Stimulated activated CD4-positive, alpha-beta T cell treated with anti-CD3 and anti-CD28 coated beads, Interleukin-1b, Interleukin-23, amount 100 ng/mL, for 48 hours (primary cell): ENCODE measurements around the gene TMEM259.

ENCODE experiments used
- DNase-seq: peaks from one replicate; pipeline ENCODE4 v3.0.0-alpha.2; 2020

TMEM259 gene

DNA sequence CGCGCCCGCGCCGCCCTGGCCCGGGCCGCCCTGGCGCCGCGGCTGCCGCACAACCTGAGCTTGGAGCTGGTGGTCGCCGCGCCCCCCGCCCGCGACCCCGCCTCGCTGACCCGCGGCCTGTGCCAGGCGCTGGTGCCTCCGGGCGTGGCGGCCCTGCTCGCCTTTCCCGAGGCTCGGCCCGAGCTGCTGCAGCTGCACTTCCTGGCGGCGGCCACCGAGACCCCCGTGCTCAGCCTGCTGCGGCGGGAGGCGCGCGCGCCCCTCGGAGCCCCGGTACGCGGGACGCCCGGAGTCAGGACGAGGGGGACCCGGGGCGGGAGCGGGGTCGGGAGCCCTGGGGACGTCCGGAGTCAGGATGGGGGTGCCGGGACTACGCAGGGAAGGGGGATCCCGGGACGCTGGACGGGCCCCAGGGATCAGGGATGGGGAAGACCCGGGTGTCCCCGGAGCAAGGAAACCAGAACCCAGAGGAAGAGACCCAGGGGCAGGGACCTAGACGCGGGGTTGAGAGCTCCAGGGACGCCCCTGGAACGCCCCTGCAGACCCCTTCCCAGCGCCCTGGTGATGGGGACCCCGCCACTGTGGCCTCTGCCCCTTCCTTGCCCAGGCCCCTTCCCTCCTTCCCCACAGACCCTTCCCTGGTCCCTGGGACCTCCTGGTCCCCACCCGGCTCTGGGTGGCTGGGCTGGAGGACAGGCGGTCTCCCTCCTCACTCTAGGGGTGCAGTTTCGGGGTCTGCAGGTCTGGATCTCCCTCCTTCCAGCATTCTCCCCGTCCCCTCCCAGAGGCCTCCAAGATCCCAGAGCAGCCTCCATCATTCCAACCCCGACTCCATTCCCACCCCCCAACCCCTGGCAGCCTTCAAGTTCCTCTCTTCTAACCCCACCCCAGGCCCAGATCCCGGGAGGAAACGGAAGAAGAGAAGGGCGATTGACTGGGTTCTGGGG is 20.1 kb downstream of the TMEM259 start:
- DNase-seq: no peak

DNA sequence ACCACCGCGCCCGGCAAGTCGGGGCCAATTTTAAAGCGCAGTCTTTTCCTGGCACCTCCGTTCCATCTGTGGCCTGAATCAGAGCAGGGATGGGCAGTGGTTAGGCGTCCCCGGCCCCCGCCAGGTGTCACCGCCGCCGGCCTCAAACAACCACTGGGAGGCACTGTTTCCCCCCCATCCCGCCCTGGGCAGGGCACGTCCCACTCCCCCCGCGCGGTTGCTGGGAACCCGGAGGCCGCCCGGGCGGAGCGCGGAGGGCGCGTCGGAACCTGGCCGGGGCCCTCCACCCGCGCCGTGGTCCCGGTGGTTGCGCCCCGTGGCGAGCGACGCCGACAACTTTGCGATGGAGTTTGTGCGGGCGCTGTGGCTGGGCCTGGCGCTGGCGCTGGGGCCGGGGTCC is 20.8 kb downstream of the TMEM259 start, which contains the start of gene GRIN3B:
GRIN3B (plus strand) TSS at position 325 of the 400 bp plus-strand sequence; CDS start at position 344, 19 bp downstream.
- DNase-seq: peak; percentile 69

DNA sequence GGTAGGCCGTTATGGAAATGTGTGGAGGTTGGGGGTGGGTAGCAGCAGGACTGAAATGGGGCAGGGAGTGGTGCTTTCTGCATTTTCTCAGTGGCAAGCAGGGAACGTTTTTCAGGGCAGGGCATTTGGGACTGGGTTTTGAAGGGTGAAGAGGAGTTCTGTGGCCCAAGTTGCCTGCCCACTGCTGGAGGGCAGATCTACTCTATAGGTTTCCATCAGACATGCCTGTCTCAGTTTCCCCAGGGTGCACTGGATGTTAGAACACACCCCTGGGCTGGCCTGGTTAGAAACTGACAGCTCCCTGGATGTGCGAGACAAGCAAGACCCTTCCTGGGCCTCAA is 21.6 kb downstream of the TMEM259 start:
- DNase-seq: no peak

DNA sequence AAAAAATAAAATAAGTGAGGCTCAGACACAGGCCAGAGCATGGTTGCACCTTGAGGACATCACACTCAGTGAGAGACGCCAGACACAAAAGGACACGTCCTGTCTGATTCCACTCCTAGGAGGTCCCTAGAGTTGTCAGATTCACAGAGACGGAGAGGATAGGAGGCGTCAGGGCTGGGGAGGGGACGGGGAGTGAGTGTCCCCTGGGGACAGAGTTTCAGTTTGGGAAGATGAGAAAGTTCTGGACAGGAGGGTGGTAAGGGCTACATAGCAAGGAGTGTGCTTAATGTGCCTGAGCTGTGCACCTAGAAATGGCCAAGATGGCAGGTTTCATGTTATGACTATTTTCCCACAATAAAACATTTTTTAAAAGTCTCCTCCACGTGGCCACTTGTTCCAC is 22.9 kb downstream of the TMEM259 start:
- DNase-seq: no peak

DNA sequence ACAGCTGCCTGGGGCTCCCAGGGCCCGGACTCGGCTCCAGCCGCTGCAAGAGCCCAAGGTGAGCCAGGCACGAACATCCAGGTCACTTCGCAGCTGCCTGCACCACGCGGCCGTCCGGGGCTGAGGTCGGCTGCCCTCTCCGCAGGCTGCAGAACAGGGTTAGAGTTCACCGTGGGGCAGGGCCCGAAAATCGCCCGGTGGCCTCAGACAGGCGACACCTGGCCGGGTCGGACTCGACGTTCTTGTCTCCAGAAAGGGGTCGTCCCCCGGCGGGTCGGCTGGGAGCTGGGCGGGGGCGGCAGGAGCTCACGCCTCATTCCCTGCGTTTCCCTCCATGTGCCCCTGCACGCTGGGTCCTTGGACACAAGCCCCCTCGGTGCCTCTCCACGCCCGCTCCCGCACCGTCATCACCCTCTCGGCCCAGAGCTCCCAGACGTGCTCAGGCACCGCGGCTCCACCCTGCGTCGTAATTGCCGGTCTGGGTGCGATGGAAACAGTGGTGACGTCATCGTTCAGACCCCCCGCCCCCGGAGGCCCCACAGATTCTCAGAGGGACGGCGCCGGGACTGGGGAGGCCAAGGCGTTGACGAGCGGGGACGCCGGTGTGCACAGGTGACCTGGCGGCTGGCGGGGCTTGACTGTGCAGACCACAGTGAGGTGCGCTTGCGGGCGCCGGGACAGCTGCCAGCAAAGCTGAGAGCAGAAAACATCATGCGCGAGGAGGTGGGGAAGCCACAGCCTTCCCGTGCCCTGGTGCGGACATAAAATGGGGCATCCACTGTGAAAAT is 24.7 kb downstream of the TMEM259 start:
- DNase-seq: peak; percentile 64

DNA sequence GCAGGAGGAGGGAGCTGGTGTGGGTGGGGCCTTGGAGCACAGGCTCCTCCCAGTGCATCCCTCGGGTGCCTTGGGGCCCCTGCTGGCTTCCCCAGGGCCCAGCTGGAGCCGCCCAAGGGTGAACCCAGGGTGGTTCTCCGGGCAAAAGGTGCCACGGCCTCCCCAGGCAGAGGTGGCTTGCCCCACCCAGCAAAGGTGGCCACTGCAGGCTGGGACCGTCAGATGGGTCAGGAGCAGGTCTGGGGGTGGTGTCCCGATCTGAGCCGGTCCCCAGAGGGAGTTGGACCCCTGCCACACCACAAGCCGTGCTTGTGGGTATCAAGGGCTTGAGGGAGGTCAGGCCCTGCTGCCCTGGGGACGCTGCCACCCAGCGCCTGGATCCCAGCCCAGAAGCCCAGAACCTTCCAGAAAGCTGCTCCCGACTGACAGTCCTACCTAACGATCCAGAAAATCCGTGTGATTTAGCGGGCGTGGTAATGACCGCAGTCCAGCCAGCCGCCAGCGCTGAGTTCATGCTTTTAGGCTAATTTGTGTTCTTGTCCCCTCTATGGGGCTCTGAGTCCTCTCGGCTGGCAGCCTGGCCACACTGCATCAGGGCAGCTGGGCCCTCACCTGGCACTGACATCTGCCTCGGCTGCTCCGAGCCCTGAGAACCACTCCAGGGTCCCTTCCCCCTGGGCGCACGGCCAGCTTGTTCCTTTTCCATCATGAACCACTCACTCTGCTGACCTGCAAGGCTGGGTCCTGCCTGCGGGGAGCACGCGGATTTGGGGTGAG is 25.7 kb downstream of the TMEM259 start:
- no peak for DNase-seq

DNA sequence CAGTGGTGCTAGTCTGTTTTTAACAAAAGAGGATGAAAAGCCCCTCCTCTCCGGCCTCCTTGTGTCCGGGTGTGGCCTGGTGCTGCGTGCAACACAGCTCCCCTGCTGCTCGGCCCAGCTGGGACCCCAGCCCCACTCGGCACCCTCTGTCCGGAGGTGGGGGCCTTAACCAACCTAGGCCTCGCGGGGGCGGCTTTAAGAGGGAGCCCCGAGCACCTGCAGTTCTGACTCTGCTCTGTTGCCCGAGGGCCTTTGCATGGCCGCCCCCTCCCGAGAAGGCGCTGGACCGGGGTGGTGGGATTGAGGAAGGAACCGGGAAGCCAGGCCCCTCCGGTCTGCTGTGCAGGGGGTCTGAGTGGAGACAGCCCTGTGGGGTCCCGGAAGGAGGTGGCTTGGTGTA is 26.4 kb downstream of the TMEM259 start:
- no peak for DNase-seq

DNA sequence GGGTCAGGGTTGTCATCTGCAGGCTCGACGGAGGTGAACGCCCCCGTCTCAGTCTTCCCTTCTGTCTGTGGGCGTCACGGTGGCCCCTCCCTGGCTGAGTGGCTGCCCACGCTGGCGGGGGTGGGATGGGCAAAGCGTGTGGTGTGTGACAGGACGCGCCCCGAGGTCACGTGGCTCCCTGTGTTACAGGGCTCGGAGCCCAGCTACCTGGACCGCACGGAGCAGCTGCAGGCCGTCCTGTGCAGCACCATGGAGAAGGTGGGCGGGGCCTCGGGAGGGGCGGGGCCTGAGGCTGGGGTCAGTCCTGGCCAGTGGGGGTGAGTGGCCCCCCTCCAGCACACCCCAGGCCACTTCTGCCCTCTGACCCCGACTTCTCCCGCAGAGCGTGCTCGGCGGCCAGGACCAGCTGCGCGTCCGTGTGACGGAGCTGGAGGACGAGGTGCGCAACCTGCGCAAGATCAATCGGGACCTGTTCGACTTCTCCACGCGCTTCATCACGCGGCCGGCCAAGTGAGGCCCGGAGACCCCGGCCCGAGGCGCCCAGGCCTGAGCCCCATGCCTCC is 27.0 kb downstream of the TMEM259 start:
- DNase-seq: no peak

DNA sequence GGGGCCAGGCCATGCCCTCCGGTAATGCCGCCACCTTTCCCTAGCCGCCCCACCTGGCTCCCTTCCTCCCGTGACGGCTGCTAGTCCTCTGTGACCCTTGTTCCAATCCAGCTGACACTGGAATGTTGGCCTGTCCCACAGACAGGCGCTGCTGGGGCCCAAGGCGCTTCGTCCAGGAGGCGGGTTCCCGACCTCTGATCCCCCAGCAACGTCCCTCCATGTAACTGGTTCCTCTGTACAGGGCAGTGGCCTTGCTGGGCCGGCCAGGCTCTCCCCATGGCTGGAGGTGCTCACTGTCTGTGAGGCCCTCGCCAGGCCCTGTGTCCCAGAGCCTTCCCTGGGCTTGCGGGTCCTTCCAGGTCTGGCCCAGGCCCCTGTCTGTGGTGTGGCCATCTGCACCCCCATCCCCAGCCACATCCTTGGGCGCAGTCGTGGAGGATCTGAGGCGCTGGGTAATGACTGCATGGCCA is 27.5 kb downstream of the TMEM259 start:
- no peak for DNase-seq

DNA sequence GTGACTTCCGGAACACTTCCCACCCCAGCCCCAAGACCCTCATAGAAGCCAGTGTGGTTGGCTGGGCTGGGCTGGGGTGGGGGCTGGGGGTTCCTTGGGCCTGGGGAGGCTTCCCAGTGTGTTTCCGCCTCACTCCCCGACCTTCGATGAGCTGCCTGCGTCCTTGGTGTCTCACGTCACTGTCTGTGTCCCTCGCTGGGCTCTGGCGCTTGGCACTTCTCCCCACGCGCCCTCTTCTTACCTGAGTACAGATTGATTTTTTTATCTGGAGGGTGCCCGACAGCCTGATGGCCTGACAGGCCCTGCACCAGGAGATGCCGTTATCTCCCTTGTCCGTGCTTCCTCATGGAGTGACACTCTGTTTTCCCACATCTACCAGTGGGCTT is 28.3 kb downstream of the TMEM259 start:
- DNase-seq: no peak

DNA sequence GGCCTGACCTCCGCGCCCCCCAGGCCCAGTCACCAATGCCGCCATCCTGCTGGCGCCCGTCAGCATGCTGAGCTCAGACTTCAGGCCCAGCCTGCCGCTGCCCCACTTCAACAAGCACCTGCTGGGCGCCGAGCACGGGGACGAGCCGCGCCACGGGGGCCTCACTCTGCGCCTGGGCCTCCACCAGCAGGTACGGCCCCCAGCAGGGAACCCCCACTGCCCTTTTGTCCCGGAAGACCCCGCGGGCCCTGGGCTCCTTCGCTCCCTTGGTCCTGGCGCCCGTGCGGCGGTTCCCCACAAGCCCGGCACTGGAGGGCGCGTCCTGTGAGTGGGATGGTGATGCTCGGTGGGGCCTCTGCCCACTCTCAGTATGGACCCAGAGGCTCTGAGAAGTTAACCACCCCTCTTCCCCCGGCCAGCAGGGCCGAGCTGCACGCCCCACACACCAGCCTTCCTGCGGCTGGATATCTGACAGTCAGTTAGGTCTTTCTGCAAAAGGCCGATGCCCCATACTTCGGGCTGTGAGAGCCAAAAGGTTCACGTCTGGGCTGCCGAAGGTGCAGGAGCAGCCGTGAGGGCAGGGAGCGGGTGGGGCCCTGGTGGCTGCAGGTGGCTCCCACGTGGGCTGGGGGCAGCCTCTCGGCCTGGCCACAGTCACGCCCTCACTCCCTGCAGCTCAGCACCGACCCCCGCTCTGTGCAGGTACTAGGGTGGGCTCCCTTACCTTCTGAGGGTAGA is 28.8 kb downstream of the TMEM259 start:
- no peak for DNase-seq

DNA sequence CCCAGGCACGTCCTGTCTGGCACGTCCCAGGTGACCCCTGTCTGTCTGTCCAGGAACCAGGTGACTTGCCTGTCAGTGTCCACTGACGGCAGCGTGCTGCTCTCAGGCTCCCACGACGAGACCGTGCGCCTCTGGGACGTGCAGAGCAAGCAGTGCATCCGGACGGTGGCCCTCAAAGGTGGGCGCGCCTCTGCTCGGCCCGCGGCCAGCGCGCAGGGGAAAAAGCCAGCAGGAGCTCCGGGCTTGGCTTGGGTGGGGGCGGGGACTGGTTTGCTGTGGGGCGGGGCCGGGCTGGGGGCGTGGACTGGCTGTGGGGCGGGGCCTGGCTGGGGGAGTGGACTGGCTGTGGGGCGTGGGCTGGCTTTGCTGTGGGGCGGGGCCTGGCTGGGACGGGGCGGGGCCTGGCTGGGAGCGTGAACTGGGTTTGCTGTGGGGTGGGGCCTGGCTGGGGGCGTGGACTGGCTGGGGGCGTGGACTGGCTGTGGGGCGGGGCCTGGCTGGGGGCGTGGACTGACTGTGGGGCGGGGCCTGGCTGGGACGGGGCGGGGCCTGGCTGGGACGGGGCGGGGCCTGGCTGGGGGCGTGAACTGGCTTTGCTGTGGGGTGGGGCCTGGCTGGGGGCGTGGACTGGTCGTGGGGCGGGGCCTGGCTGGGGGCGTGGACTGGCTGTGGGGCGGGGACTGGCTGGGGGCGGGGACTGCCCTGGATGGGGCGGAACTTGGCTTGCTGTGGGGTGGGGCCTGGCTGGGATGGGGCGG is 29.6 kb downstream of the TMEM259 start:
- DNase-seq: peak; percentile 90

DNA sequence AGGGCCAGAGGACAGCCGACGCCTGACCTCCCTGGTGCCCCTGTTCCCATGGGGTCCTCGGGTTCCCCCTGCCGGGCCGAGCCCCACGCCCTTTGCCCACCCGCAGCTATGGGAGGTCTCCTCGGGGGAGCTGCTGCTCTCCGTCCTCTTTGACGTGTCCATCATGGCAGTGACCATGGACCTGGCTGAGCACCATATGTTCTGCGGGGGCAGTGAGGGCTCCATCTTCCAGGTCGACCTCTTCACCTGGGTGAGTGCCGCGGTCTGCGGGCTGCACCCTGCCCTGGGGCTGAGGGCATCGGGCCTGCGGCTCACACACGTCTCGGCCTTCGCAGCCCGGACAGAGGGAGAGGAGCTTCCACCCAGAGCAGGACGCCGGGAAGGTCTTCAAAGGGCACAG is 30.2 kb downstream of the TMEM259 start:
- no peak for DNase-seq

DNA sequence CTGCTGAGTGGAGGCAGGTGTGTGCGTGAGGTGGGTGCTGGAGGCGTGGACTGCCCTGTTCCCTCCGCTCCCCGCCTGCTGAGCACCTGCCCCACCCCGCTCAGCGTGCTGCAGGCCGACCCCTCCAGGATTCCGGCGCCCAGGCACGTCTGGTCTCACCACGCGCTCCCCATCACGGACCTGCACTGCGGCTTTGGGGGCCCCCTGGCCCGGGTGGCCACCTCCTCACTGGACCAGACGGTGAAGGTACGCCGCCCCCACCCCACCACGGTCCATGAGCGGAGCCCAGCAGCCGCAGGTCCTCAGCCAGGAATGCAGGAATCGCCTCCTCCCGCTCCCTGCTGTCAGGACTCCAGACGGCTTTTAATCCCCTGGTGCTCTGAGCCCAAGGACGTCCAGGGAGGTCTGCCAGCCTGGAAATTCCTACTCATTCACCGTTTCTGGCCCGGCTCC is 30.8 kb downstream of the TMEM259 start:
- DNase-seq: no peak

DNA sequence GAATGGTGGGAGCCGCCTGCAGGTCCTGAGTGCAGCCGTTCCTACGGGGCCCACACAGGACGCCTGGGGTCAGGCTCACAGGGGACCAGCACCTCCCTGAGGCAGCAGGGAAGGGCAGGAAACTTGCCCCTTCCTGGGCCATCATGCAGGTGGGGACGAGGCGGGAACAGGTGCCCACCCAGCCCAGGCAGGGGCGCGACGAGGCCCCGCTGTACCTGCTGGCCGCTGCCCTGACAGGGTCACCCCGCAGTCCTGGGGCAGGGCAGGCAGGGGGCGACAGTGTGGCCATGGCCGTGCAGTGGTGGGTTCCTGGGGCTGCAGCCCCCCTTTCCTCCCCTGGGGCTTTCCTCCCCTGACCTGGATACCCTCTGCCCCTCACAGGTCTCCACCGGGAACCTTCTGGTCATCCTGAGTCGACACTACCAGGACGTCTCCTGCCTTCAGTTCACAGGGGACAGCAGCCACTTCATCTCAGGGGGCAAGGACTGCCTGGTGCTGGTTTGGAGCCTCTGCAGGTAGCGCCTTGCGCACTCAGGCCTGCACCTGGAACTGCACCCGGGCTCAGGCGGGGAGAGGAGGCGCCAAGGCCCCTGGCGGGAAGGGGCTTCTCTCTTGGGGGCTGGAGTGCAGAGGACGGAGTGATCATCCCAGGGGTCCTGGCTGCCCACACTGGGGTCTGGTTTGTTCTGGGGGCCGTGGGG is 31.4 kb downstream of the TMEM259 start:
- DNase-seq: no peak

DNA sequence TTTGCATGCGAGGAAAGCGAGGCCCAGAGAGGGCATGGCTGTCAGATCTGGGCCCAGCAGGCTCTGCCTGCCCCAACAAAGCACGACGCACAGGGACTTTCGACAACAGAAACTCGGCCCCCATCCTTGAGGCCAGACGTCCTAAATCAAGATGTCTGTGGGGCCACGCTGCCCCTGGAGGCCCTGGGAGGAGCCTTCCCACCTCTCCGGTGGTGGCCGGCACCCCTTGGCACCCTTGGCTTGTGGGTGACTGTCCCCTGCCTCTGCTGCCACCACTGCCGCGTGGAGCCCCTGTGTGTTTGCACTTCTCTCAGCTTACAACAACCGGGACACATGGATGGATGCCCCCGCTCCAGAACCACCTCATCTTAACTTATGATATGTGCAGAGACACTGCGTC is 32.4 kb downstream of the TMEM259 start:
- no peak for DNase-seq

DNA sequence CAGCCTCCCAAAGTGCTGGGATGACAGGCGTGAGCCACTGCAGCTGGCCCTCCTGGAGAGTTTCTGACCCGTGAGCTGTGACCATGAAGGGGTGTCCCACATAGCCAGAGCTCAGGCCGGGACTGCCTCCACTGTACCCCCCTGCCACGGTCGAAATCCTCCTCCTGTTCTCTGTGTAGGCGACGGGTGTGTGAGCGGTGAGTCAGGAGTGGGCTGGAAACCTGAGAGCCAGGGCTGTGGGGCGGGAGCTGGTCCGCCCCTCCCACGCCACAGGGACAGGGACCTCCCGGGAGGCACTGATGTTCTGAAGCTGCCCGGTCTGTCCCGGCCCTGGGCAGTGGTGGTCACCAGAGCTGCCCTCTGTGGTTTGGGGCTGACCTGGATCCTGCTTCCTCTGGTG is 32.8 kb downstream of the TMEM259 start:
- DNase-seq: no peak

DNA sequence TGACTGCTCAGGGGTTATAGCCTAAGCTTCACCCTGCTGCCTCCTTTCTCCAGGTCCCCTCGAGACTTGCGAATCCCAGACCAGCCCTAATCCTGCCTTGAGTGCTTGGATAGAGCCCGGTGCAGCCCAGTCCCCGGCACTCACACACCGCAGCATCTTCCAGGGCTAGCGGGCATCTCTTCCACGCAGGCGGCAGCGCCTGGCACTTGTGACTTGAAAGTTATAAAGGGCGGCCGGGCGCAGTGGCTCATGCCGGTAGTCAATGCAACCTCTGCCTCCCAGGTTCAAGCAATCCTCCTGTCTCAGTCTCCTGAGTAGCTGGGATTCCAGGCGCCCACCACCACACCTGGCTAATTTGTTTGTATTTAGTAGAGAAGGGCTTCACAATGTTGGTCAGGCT is 34.8 kb downstream of the TMEM259 start:
- DNase-seq: no peak

DNA sequence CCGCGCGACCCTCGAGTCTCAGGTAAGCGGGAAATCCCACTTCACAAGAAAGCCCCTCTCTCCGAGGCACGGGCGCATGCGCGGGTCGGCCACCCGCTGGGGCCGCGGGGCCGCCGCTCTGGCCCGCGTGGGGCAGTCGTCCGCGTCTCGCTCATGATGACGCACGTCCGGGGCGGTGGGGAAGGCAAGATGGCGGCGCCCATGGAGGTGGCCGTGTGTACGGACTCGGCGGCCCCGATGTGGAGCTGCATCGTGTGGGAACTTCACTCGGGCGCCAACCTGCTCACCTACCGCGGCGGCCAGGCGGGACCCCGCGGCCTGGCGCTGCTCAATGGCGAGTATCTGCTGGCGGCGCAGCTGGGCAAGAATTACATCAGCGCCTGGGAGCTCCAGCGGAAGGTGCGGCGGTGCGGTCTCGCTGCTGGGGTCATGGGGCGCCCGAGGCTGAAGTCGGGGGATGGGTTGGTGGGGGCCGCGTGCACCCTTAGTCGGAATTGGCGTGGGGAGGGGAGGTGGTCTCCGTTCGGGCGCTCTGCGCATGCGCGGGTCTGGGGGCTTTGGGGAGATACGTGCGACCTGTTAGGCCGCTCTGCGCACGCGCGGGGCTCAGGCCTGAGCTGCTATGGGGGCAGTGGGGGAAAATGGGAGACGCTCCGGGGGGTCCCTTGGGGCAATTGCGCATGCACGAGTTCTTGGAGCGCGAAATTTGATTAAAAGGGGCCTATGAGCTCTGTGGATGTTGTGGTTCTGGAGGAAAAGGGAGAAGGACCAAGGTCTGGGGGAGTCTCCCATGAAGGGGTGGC is 36.6 kb downstream of the TMEM259 start, which contains the start of gene WDR18:
WDR18 (plus strand) TSS at position 181 of the 803 bp plus-strand sequence; CDS start at position 190, 9 bp downstream.
- DNase-seq: peak; percentile 92
